Small intestine (tissue), 7 donors: Measurements from ENCODE around the gene LRRC8B. TPM values are rescaled to one million over a fixed set of nuclear protein-coding genes. Genes with fewer than 3 reads are reported as not detected.
"Not testable (repeated sequence)": the region's sequence is repeated elsewhere in the genome, so short reads cannot be mapped to it uniquely, and the experiment has no call there.

ENCODE experiments used
- DNase-seq, 2 donors: peaks; one replicate each; pipeline versions ENCODE4 v3.0.0 to v3.0.0-alpha.2; 2013
- FAIRE-seq: peaks from 2 replicates; lab custom pipeline; 2012; peaks lifted over from hg19 to GRCh38; lab: Jason Lieb, UNC
- H3K27ac ChIP-seq, 3 donors: one replicate each; pipeline ENCODE4 v1.5.1; 2013; ENCODE audit warnings: low read length in 2 of 3, mild to moderate bottlenecking in 2 of 3, control low read depth in 1 of 3, inconsistent platforms in 1 of 3, low read depth in 1 of 3, moderate library complexity in 1 of 3
- H3K27me3 ChIP-seq, 3 donors: one replicate each; pipeline ENCODE4 v1.6.1; 2013; ENCODE audit warnings: low read length in 3 of 3, inconsistent platforms in 1 of 3; ENCODE audit not compliant: control insufficient read depth in 3 of 3, insufficient read depth in 3 of 3
- H3K36me3 ChIP-seq, 3 donors: one replicate each; pipeline ENCODE4 v1.6.1; 2013; ENCODE audit warnings: low read length in 3 of 3, inconsistent platforms in 1 of 3, low read depth in 1 of 3, mild to moderate bottlenecking in 1 of 3, moderate library complexity in 1 of 3; ENCODE audit not compliant: control insufficient read depth in 3 of 3, insufficient read depth in 2 of 3
- H3K4me1 ChIP-seq, 3 donors: one replicate each; pipeline ENCODE4 v1.6.1; 2013; ENCODE audit warnings: low read length in 2 of 3, inconsistent platforms in 1 of 3, low read depth in 1 of 3, mild to moderate bottlenecking in 1 of 3, moderate library complexity in 1 of 3; ENCODE audit not compliant: control insufficient read depth in 3 of 3, insufficient read depth in 2 of 3
- H3K4me3 ChIP-seq, 3 donors: one replicate each; pipeline ENCODE4 v1.5.1; 2013; ENCODE audit warnings: low read length in 3 of 3, control low read depth in 1 of 3, inconsistent platforms in 1 of 3, low read depth in 1 of 3, mild to moderate bottlenecking in 1 of 3, moderate library complexity in 1 of 3
- H3K9me3 ChIP-seq, 2 donors: one replicate each; pipeline ENCODE4 v1.6.1; 2013; ENCODE audit warnings: low read depth in 1 of 2, low read length in 1 of 2; ENCODE audit not compliant: control insufficient read depth in 2 of 2, insufficient read depth in 1 of 2
- WGBS, 3 donors: extraction: QIAGEN DNeasy Blood & Tissue Kit; methylation state at CpG; one replicate each; pipeline ENCODE4 v1.1.7; 2013; 5-methylcytosine and 5-hydroxymethylcytosine counted together
- polyA plus RNA-seq, 4 donors: library from polyadenylated mRNA; stranded (reverse) in 3 of 4; unstranded in 1 of 4; fragments of 200-250 nt in 3 of 4; fragments of 120-200 nt in 1 of 4; gene quantifications; one replicate each; pipeline versions ENCODE4 v1.2.1 to v1.2.3, GENCODE V29; 2013
- donor health status: healthy with polysubstance abuse.
- donor health status: control.
- donor health status: control.
- donor health status: Bipolar disorder and iron deficiency.
- donor health status: healthy.

LRRC8B gene
- polyA plus RNA-seq, 4 donors = 1.6 to 8.4 (median 4.2) TPM

DNA sequence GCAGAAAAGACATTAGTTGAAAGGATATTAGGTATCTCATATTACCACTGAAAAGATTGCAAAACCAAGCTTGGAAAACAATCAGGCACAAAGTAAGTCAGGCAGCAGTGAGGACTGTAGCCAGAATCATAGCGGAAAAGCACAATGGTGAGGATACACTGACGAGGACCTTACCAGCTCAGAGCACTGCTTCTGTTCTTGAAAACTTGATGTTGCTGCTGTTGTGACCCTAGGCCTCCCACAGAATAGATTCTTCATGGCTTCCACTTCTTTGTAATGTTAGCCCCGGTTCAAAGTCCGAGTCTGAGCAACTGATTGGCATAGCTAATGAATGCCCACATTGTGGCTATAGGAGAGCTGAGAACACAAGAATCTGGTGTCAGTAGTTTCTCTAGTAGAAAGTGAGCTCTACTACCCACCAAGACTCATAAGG is 63.1 kb downstream of the LRRC8B start:
- no peak overlapping the region for H3K4me3 ChIP-seq
- no peaks in the 10 kb centered on the region for H3K27me3 ChIP-seq
- H3K9me3 ChIP-seq = no peaks in the 10 kb centered on the region
- H3K36me3 ChIP-seq = peaks cover 3 to 11% (median 7%) of the 10 kb centered on the region in 3 donors
- FAIRE-seq (no peak), DNase-seq (peak; percentile 9 to 52)
- 40 to 80% (median 58%) methylated on average over 4 of the region's 4 CpGs for WGBS, 3 donors
- no peak overlapping the region for H3K27ac ChIP-seq
- no peaks in the 10 kb centered on the region for H3K4me1 ChIP-seq

DNA sequence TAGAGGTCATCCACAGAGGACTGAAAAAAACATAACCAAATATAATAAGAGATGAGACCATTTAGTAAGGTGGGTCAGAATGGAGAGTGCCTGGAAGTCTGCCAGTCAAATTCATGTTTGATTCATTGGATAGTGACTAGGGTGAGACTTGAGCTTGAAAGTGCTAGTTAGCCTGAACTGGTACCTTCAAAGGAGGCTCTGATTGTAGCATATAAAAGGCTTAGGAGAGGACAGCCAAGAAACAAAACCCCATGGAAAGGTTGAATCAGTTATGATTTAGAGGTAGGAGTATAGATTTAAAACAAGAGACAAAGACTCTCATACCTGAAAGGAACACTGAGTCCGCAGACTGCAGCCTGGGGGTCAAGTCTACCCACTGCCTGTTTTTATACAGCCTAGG is 63.9 kb downstream of the LRRC8B start:
- Histone ChIP-seq H3K27ac (no peak overlapping the region), H3K27me3 (no peaks in the 10 kb centered on the region), H3K36me3 (peaks cover 2 to 7% (median 3%) of the 10 kb centered on the region in 3 donors), H3K4me3 (no peak overlapping the region), H3K4me1 (no peaks in the 10 kb centered on the region), H3K9me3 (no peaks in the 10 kb centered on the region)
- no peak for FAIRE-seq
- 92 to 100% (median 98%) methylated on average over 1 of the region's 1 CpG for WGBS, 3 donors
- no peak for DNase-seq

DNA sequence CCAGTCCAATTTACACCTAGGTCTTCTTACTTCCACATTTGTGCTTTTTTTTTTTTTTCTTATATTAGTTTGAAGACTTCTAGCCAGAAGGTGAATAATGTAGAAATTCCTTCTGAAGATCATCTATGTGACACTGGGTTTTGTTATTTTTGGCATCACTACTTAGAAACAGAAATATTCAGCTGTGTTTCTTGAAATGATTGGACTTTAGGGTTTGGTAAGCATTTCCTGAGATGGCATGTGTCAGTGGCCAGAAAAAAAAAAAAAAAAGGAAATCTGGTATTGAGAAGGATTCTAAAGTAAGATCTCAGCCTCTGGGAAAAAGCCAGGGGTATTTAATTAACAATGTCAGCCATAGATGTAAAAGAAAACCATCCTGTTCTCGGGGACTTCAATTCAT is 64.9 kb downstream of the LRRC8B start:
- Histone ChIP-seq H3K4me3 (no peak overlapping the region), H3K9me3 (no peaks in the 10 kb centered on the region), H3K27ac (no peak overlapping the region), H3K36me3 (peaks cover 0 to 2% (median 2%) of the 10 kb centered on the region in 3 donors), H3K27me3 (no peaks in the 10 kb centered on the region), H3K4me1 (no peaks in the 10 kb centered on the region)
- 86 to 95% (median 89%) methylated on average over 1 of the region's 1 CpG for WGBS, 3 donors
- no peak for DNase-seq
- FAIRE-seq = no peak

- Histone ChIP-seq H3K4me1 (no peaks in the 10 kb centered on the region), H3K36me3 (peaks cover 0 to 2% (median 0%) of the 10 kb centered on the region in 3 donors), H3K4me3 (no peak overlapping the region), H3K9me3 (no peaks in the 10 kb centered on the region), H3K27ac (no peak overlapping the region), H3K27me3 (no peaks in the 10 kb centered on the region)
- DNase-seq (no peak), FAIRE-seq (no peak)
- WGBS, 3 donors = 86 to 88% (median 87%) methylated on average over 6 of the region's 6 CpGs
These were observed 65.9 kb downstream of the LRRC8B start for GRCh38 chr1:89590341-89591080.

- not testable (repeated sequence) for H3K27me3 ChIP-seq, FAIRE-seq, H3K36me3 ChIP-seq, H3K27ac ChIP-seq, DNase-seq, H3K4me1 ChIP-seq, H3K4me3 ChIP-seq, H3K9me3 ChIP-seq
- WGBS, 3 donors = 86 to 89% (median 88%) methylated on average over 13 of the region's 13 CpGs
These were observed 68.3 kb downstream of the LRRC8B start for GRCh38 chr1:89592861-89593302.

DNA sequence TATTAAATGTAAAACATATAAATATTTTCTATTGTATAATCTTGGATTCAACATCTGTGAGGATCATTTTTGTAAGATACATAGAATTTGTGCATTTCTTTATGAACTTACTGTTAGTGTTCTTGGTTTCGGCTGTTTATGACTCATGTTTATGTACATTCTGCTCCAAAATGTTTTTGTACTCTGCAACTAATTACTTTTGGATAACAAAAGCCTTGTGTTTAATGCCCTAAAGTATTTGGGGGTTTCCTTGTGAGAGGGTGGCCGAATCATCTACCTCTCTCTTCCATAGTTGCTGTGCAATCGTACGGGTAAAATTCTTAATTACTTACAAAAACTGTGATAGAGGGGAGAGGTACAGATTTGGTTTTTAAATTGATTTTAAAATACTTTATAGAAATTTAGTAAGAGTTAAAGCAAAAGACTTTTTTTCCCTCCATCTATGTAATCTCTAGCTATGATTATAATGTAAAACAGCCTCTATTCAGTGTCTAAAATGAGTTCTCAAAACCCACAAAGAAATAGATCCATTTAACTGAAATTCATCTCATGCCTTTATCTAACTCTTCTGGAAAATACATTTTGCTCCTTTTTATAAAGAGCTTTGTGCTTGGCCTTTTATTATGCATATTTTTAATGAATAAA is 69.6 kb downstream of the LRRC8B start:
- no peaks in the 10 kb centered on the region for H3K4me1 ChIP-seq
- WGBS, 3 donors = 89 to 96% (median 91%) methylated on average over 4 of the region's 4 CpGs
- no peak overlapping the region for H3K27ac ChIP-seq
- H3K36me3 ChIP-seq = peaks cover 0 to 2% (median 0%) of the 10 kb centered on the region in 3 donors
- no peak for FAIRE-seq
- no peaks in the 10 kb centered on the region for H3K9me3 ChIP-seq
- DNase-seq = no peak
- no peak overlapping the region for H3K4me3 ChIP-seq
- no peaks in the 10 kb centered on the region for H3K27me3 ChIP-seq

DNA sequence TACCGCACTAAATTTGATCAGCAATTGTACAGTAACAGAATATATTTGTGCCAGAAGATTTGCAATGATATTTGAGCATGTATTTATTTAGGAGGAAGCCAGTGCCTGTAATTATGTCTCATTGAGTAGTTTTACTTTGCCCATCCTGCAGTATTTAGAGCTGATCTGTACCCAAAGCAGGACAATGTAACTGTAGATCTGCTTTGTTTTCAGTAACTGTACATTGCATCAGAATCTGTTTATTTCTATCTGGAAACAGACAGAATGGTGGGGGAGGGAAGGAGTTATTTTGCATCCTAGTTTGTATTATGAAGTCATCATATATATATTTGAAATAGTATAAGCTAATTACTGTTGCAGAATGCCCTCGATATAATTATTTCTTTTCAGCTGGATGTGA is 72.1 kb downstream of the LRRC8B start:
- no peaks in the 10 kb centered on the region for H3K27me3 ChIP-seq
- WGBS, 3 donors = 91 to 97% (median 94%) methylated on average over 2 of the region's 2 CpGs
- DNase-seq (no peak), FAIRE-seq (no peak)
- no peaks in the 10 kb centered on the region for H3K4me1 ChIP-seq
- peaks cover 0 to 3% (median 0%) of the 10 kb centered on the region in 3 donors for H3K36me3 ChIP-seq
- H3K27ac ChIP-seq = no peak overlapping the region
- H3K9me3 ChIP-seq = no peaks in the 10 kb centered on the region
- no peak overlapping the region for H3K4me3 ChIP-seq

DNA sequence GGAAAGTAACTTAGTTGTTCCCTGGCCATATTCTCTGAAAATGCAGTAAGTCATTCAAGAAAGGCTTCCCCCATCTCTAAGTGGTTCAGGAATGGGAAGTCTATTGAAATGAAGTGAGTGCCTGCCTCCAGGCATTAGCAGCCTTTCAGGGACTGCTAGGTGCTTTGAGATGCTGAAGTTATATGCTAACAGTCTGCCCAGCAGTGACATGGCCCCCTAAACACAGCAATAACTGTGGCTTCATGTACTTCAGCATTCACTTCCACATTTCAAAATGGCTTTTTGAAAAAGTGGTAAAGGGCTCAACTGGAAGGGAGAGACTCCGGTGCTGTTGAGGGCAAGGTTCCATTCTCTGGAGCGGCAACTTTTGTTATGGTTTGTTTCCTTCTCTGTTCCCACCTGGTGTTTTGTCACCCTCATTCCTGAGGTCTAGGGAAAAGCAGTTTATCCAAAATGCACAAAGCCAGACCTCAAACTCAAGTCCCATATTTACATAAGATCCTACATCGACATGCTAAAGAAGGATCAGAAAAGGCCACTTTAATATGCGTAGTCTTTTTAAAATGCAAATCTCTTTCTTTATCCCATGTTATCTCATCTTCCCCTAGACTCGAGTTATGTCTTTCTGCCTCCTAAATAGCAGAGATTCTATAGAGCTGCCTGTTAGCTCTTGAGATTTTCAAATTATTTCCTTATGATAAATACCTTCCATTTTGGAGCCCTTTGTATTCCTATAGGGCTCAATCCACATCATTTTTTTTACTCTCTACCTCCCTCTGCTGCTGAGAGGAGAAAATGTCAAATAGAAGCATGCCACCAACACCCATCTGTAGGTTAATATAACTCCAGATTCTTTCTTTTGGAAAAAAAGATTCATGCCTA is 74.1 kb downstream of the LRRC8B start:
- Histone ChIP-seq H3K36me3 (peaks cover 0 to 3% (median 0%) of the 10 kb centered on the region in 3 donors), H3K4me3 (no peak overlapping the region), H3K4me1 (no peaks in the 10 kb centered on the region), H3K27ac (no peak overlapping the region), H3K9me3 (no peaks in the 10 kb centered on the region), H3K27me3 (no peaks in the 10 kb centered on the region)
- no peak for FAIRE-seq
- WGBS, 3 donors = 66 to 72% (median 67%) methylated on average over 5 of the region's 5 CpGs
- peak; percentile 63 to 64 for DNase-seq
